ENCODE results near the gene DAB1.

DNA sequence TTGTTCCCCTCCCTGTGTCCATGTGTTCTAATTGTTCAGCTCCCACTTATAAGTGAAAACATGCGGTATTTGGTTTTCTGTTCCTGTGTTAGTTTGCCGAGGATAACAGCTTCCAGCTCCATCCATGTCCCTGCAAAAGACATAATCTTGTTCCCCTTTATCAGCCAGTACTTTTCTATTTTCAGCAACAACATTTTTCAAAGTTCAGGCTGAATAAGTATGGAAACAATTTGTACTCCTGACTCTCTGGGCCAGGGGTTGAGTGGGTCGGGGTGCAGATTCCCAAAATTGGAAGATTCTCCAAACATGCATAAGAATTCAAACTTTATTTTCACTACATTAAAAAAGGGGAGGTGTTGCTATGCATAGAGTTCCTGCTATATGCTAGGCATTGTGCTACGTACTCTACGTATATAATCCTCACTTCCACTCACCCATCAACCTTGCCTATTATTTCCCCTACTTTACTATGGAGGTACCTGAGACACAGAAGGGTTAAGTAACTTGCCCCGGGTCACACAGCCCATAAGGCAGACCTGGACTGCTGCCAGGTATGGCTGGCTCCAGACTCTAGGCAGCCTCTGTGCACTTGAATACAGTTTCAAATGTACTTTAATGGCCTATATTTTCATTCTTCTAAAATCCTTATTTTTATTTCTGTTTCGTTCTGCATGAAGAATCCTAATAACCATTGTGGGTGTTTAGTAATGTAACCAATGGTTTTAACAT, 341.0 kb downstream of the DAB1 start:
- TF ChIP-seq, protein P1, sequence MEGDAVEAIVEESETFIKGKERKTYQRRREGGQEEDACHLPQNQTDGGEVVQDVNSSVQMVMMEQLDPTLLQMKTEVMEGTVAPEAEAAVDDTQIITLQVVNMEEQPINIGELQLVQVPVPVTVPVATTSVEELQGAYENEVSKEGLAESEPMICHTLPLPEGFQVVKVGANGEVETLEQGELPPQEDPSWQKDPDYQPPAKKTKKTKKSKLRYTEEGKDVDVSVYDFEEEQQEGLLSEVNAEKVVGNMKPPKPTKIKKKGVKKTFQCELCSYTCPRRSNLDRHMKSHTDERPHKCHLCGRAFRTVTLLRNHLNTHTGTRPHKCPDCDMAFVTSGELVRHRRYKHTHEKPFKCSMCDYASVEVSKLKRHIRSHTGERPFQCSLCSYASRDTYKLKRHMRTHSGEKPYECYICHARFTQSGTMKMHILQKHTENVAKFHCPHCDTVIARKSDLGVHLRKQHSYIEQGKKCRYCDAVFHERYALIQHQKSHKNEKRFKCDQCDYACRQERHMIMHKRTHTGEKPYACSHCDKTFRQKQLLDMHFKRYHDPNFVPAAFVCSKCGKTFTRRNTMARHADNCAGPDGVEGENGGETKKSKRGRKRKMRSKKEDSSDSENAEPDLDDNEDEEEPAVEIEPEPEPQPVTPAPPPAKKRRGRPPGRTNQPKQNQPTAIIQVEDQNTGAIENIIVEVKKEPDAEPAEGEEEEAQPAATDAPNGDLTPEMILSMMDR (IDR thresholded peaks at IDR 0.05) = no peak
- no peak for TF ChIP-seq POLR2A (IDR thresholded peaks at IDR 0.05)
